SKM-1 treated with dmso at 0.1 percent for 144 hours (cell line): Measurements from ENCODE around the gene ARVCF.

Source experiments
- DNase-seq: peaks from one replicate; lab custom pipeline; 2025; ENCODE audit not compliant: unreplicated experiment; lab: John Stamatoyannopoulos, UW

The ARVCF gene

DNA sequence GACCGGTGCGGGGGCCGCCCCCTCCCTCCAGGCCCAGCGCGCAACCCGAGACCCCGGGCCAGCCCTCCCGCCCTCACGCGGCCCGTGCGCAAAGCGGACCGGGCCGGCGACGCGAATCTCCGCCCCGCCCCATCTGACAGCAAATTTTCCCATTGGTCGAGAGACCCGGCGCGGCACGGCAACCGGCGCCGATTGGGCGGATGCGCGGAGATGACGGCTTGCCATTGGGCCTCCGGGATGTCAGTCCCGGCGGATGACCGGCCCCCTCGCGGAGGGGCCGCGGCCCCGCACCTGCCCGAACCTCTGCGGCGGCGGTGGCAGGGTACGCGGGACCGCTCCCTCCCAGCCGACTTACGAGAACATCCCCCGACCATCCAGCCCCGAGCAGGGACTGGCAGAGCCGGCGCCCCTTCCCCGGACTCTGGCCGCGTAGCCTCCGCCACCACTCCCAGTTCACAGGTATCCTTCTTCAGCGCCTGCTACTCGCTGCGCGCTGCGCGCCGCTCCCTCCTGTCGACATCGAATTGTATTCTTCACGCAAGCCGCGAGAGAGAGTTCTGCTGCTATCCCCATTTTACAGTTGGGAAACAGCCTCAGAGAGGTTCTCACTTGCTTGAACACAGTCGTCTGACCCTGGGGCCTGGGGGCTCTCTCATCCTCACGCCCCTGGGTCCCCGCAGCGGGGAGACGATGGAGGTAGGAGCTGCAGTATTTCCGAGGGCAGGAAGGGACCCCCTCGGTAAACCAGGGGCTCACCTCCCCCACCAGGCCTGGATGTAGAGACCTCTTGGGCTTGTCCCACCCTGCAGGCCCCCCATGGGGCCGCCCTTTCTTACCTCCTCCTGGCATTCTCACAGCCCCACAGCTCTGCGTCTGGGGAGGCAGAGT is at the start of gene ARVCF:
Gene ARVCF, minus strand, starts transcription at position 90 of the 888 bp plus-strand sequence. CDS start 26,029 bp downstream, outside the sequence.
- peak; percentile 74 for DNase-seq

- DNase-seq: no peak
Observed at GRCh38 chr22:20065896-20066616, 49.4 kb upstream of the ARVCF start.

DNA sequence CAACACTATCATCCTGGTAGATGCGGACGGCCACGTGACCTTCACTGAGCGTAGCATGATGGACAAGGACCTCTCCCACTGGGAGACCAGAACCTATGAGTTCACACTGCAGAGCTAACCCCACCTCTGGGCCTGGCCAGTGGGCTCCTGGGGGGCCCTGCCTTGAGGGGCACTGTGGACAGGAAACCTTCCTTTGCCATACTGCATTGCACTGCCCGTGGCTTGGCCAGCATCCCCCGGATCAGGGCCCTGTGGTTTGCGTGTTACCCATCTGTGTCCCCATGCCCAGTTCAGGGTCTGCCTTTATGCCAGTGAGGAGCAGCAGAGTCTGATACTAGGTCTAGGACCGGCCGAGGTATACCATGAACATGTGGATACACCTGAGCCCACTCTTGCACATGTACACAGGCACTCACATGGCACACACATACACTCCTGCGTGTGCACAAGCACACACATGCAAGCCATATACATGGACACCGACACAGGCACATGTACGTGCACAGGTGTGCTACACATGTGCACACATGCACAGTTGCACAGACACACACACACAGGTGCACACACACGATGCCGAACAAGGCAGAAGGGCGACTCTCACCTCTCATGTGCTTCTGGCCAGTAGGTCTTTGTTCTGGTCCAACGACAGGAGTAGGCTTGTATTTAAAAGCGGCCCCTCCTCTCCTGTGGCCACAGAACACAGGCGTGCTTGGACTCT is 48.1 kb upstream of the ARVCF start:
- no peak for DNase-seq

DNA sequence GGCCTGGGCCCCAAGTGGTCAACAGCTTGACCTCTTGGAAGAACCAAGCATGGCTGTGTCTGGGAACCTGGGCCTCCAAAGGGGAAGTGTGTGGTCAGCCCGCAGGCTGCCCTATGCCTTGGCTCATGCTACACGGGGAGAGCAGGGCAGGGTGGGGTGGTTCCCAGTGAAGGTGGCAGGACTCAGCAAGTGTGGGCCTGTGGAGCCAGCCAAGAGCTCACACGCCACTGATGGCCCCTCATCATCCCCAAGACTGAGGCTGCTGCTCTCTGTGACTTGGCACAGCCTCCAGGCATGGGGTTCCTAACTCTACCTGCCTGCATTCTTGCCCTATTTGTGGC is 47.5 kb upstream of the ARVCF start:
- peak; percentile 47 for DNase-seq

GRCh38 chr22:20063271-20064139 is 46.9 kb upstream of the ARVCF start:
- DNase-seq: no peak

- DNase-seq: no peak
Observed at GRCh38 chr22:20062766-20063083, 46.1 kb upstream of the ARVCF start.

- DNase-seq: no peak
Observed at GRCh38 chr22:20062043-20062765, 45.6 kb upstream of the ARVCF start.

- no peak for DNase-seq
Observed at GRCh38 chr22:20061481-20061861, 44.8 kb upstream of the ARVCF start.

DNA sequence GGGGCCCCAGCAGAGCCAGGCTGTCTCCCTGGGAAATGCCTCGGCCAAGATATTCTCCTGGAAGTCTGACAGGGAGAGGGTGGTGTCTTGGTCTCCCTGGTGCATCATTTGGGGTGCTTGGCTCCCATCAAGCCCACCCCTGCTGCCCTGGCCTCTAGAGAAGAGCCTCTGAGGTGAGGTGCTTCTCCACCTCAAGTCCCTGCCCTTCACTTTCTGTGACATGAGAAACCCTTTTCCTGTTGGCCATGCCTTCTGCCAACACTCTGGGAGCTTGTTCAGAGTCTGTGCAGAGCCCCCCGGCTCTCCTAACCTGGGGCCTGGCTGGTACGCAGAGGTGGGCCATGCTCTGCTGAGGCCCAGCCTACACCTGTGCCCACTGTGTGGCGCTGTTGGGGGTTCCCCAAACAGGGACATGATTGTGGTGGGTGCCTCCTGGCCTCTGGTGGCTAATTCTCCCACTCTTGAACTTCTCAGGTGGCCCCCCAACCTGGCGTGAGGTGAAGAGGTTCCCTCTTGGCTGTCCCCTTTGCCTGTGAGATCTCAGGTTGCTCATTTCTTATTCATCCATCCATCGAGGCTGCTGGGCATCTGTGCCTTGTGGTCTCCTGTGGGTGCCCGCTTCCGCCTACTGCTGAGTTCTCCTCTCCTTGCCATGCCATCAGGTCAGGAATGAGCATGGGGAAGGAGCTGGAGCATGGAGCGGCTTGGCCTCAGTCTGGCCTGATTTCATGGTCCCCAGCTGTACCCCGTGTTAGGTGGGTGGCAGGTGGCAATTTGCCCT is 44.3 kb upstream of the ARVCF start:
- no peak for DNase-seq

DNA sequence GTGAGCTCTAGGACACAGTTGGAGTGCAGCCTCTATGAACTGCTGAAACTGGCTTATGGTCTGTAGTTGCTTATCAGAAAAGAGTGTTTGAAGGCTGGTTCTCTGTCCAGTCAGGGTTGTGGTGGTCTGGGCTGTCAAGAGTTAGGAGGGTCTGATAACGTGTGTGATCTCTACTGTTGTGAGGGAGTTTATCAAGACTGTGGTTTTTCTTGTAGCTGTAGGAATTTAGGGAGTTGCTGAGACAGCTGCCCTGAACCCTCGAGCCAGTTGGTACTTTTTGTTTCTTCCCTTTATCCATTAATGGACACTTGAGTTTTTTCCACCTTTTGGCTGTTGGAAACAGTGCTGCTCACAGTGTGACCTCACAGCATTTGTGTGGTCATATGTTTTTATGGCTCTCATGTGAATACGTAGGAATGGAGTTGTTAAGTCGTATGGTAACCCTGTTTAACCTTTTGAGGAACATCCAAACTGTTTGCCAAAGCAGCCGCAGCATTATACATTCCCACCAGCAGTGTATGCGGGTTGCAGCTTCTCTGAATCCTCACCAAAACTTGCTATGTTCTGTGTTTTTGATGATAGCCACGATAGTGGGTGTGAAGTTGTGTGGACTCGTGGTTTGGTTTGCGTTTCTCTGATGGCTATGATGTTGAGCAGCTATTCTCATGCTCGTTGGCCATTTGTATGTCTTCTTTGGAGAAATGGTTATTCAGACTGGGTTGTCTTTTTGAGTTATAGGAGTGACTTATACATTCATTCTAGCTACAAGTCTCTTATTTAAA is 42.6 kb upstream of the ARVCF start:
- DNase-seq: no peak

DNA sequence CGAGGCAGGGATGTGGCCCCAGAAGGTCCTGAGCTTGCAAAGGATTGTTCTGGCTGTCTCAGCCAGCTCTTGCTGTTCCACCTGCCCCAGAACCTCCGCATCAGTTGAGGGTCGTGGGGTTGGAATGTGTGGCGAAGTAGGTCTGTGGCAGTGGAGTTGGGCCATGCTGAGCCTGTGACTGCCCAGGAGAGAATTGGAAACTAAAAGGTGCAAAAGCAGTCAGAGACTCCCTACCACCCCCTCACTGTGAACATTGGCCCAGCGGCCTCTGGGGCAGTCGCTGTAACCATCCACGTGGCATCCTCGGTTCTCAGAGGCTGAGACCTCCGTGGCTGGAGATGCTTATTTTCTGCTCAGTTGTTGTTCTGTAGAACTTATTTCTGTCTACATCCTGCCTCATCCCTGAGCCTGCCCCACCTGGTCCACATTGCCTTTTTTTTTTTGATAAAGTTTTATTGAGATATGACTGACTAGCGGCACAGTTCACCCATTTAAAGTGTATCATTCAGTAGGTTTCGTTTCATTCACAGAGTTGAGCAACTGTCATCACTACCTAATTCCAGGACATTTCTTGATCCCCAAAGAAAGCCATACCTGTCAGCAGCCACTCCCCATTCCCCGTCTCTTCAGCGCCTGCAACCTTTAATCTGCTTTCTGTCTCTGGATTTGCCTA is 41.1 kb upstream of the ARVCF start:
- DNase-seq: no peak

- DNase-seq: no peak
Observed at GRCh38 chr22:20056696-20057386, 40.2 kb upstream of the ARVCF start.

GRCh38 chr22:20056161-20056560 is 39.5 kb upstream of the ARVCF start:
- no peak for DNase-seq

DNA sequence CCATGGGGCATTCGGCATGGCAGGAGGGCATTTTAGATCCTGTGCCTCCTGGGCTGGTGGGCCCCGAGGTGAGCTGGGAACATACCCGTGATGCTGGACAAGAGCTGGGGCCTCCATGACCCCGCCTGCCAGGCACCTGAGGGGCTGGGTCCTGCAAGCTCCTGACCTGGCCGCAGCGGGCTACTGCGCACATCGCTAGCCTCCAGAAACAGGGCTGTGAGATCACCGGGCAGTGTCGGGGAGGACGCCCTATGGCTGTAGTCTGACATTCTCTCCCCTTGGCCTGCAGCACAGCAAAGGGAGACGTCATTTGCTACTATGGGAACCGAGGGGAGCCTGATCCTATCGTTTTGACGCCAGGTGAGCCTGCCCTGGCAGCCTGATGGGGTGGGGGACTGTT is 39.0 kb upstream of the ARVCF start:
- DNase-seq: no peak

DNA sequence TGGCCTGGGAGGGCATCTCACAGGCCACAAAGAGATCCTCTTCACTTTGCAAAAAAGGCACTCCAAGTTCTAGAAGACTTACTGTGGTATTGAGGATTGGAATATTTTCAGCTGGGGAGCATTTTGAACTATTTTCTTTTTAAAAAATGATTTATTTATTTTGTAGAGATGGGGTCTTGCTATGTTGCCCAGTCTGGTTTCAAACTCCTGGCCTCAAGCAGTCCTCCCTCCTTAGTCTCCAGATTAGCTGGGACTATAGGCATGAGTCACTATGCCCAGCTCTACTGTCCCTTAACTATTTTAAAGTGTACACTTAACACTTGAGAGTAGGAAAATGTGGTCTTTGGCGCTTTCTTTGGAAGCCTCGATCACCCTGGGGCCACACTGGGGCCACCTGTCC is 38.5 kb upstream of the ARVCF start:
- no peak for DNase-seq

GRCh38 chr22:20054485-20054884 is 37.9 kb upstream of the ARVCF start:
- no peak for DNase-seq

GRCh38 chr22:20054034-20054427 is 37.4 kb upstream of the ARVCF start:
- no peak for DNase-seq
